ENCODE results near the gene CERS6.

CERS6 gene

GRCh38 chr2:168583064-168583709, 127.1 kb downstream of the CERS6 start:
- POLR2A ChIA-PET, result no interaction called here
- H3K4me3 ChIP-seq (ENCODE audit: low read depth, low read length), result no peak overlapping the region
- TF ChIP-seq, protein P1, sequence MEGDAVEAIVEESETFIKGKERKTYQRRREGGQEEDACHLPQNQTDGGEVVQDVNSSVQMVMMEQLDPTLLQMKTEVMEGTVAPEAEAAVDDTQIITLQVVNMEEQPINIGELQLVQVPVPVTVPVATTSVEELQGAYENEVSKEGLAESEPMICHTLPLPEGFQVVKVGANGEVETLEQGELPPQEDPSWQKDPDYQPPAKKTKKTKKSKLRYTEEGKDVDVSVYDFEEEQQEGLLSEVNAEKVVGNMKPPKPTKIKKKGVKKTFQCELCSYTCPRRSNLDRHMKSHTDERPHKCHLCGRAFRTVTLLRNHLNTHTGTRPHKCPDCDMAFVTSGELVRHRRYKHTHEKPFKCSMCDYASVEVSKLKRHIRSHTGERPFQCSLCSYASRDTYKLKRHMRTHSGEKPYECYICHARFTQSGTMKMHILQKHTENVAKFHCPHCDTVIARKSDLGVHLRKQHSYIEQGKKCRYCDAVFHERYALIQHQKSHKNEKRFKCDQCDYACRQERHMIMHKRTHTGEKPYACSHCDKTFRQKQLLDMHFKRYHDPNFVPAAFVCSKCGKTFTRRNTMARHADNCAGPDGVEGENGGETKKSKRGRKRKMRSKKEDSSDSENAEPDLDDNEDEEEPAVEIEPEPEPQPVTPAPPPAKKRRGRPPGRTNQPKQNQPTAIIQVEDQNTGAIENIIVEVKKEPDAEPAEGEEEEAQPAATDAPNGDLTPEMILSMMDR (IDR thresholded peaks at IDR 0.05; ENCODE audit: insufficient read depth, low read length, missing control alignments), result no peak
- CTCF ChIA-PET, result interaction anchor here (0.8 to 1.6 kb wide), 2 partner anchors 31 to 122 kb away, joined by 3 to 4 read pairs; no protein-coding TSS in a partner anchor
- DNase-seq (ENCODE audit: low read depth, low spot score), result no peak

GRCh38 chr2:168583710-168584521, 127.8 kb downstream of the CERS6 start:
- POLR2A ChIA-PET, result no interaction called here
- DNase-seq (ENCODE audit: low read depth, low spot score), result no peak
- CTCF ChIA-PET, result interaction anchor here (0.8 to 1.6 kb wide), 2 partner anchors 31 to 121 kb away, joined by 3 to 4 read pairs; no protein-coding TSS in a partner anchor
- no peak overlapping the region for H3K4me3 ChIP-seq (ENCODE audit: low read depth, low read length)
- TF ChIP-seq, protein P1 (IDR thresholded peaks at IDR 0.05; ENCODE audit: insufficient read depth, low read length, missing control alignments), result no peak

DNA sequence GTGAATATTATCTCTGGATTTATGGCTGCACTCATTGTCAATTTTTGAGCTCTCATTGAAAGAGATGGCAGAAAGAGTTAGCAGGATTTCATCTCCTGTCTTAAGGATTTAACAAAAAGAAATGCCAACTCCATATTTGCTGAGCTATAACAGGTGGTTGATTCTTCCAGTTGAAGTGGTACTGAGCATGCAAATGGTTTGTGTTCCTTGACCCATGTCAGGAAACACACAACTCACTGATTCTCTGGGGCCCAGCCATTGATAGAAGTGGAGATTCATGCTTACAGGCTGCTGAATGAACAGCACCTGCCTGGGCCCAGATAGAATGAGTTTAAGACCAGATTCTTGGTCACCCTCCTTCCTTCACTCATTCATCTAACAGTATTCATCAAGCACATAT, 128.8 kb downstream of the CERS6 start:
- no peak overlapping the region for H3K4me3 ChIP-seq (ENCODE audit: low read depth, low read length)
- ChIA-PET CTCF (interaction anchor here (1.4 kb wide), 1 partner anchor 12 kb away, joined by 3 read pairs; no protein-coding TSS in a partner anchor), POLR2A (no interaction called here)
- TF ChIP-seq, protein P1 (IDR thresholded peaks at IDR 0.05; ENCODE audit: insufficient read depth, low read length, missing control alignments), result no peak
- DNase-seq (ENCODE audit: low read depth, low spot score), result no peak

- no peak overlapping the region for H3K4me3 ChIP-seq (ENCODE audit: low read depth, low read length)
- ChIA-PET POLR2A (no interaction called here), CTCF (interaction anchor here (1.4 kb wide), 1 partner anchor 13 kb away, joined by 3 read pairs; no protein-coding TSS in a partner anchor)
- no peak for DNase-seq (ENCODE audit: low read depth, low spot score)
- TF ChIP-seq, protein P1 (IDR thresholded peaks at IDR 0.05; ENCODE audit: insufficient read depth, low read length, missing control alignments), result no peak
Observed at GRCh38 chr2:168585700-168586099, 129.6 kb downstream of the CERS6 start.

DNA sequence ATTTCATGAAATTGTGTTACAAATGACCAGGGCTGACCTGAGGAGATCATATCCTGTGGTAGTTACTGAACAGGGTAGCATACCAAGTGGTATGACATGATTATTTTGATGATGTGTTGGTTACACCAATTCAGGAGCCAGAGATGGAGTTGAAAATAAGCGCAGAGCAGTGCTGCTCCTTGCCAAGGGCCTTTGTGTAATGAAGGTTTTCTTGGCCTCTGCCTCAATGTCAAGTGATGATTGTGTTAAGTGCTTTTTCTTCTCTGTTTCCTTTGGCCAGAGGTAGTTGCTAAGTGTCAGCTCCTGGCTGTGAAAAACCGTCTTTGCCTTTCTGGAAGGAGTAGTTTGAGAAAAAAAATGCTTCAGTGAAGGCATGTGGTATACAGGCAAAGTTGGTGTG, 131.2 kb downstream of the CERS6 start:
- POLR2A ChIA-PET, result no interaction called here

More for the DNA sequence above, 131.2 kb downstream of the CERS6 start:
- no peak for DNase-seq (ENCODE audit: low read depth, low spot score)
- CTCF ChIA-PET, result no interaction called here
- TF ChIP-seq, protein P1 (IDR thresholded peaks at IDR 0.05; ENCODE audit: insufficient read depth, low read length, missing control alignments), result no peak
- H3K4me3 ChIP-seq (ENCODE audit: low read depth, low read length), result no peak overlapping the region
